ENCODE results near the gene FXN. TPM values are rescaled to one million over a fixed set of nuclear protein-coding genes. Genes with fewer than 3 reads are reported as not detected.

Gene FXN
- total RNA-seq, 1 experiment from 2014 or later = 24.1 TPM

DNA sequence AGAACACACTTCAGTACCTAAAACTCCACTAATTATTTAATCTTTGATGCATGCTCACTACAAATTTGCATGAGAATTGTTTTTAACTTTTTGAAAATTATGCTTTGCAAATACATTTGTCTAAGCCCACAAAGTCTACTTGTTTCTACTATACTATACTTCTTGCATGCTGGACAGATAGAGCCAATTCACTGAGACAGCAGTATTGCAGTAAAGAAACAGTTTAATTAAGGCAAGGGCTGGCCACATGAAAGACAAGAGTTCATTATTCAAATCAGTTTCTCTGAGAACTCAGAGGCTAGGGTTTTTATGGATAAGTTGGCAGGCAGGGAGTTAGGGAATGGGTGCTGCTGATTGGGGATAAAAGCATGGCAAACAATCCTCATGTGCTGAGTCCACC is 6.0 kb upstream of the FXN start:
- Histone ChIP-seq H3K9me3 (ENCODE audit: control insufficient read depth in 1 of 2, insufficient read depth in 1 of 2, low read depth in 1 of 2, low read length in 2 of 2) (peaks cover 0 to 4% of the 10 kb centered on the region in 2 experiments; a peak in 2 of 4 replicates), H3K9me2 (ENCODE audit: insufficient read depth) (no peaks in the 10 kb centered on the region), H3K9ac (ENCODE audit: low read length) (no peak overlapping the region), H3K4me2 (ENCODE audit: low read length) (no peak overlapping the region), H3K27ac (ENCODE audit: low read depth, low read length) (no peak overlapping the region), H4K20me1 (ENCODE audit: insufficient read depth) (no peaks in the 10 kb centered on the region), H3K27me3 (ENCODE audit: insufficient read depth, low read length) (no peaks in the 10 kb centered on the region), H2AFZ (ENCODE audit: low read depth, low read length, poor library complexity, severe bottlenecking) (no peak overlapping the region), H3K4me3 (replicated peaks in 1 of 2; ENCODE audit: low read depth in 1 of 2, low read length in 2 of 2) (no peak overlapping the region), H3K79me2 (ENCODE audit: insufficient read depth, low read length) (no peaks in the 10 kb centered on the region), H3K36me3 (ENCODE audit: control insufficient read depth in 1 of 2, insufficient read depth in 2 of 2, low read length in 2 of 2) (no peaks in the 10 kb centered on the region), H3K4me1 (ENCODE audit: control insufficient read depth in 1 of 2, insufficient read depth in 2 of 2, low read length in 2 of 2) (peaks cover 0 to 4% of the 10 kb centered on the region in 2 experiments; a peak in 1 of 4 replicates)
- intact Hi-C loops (cut with micrococcal nuclease) = no loop called here
- RAD21 ChIA-PET (ENCODE audit: low non-redundant PET in 1 of 2, low total read pairs in 2 of 2, uncharacterized antibody in 2 of 2, unreplicated experiment in 2 of 2) = no interaction called here
- ATAC-seq (no peak), DNase-seq (ENCODE audit: low read depth, low spot score) (no peak)
- CTCF ChIA-PET = no interaction called here
- POLR2A ChIA-PET = no interaction called here
- BruUV-seq (replicated peaks) = no TSS peak
- TF ChIP-seq, protein P1, sequence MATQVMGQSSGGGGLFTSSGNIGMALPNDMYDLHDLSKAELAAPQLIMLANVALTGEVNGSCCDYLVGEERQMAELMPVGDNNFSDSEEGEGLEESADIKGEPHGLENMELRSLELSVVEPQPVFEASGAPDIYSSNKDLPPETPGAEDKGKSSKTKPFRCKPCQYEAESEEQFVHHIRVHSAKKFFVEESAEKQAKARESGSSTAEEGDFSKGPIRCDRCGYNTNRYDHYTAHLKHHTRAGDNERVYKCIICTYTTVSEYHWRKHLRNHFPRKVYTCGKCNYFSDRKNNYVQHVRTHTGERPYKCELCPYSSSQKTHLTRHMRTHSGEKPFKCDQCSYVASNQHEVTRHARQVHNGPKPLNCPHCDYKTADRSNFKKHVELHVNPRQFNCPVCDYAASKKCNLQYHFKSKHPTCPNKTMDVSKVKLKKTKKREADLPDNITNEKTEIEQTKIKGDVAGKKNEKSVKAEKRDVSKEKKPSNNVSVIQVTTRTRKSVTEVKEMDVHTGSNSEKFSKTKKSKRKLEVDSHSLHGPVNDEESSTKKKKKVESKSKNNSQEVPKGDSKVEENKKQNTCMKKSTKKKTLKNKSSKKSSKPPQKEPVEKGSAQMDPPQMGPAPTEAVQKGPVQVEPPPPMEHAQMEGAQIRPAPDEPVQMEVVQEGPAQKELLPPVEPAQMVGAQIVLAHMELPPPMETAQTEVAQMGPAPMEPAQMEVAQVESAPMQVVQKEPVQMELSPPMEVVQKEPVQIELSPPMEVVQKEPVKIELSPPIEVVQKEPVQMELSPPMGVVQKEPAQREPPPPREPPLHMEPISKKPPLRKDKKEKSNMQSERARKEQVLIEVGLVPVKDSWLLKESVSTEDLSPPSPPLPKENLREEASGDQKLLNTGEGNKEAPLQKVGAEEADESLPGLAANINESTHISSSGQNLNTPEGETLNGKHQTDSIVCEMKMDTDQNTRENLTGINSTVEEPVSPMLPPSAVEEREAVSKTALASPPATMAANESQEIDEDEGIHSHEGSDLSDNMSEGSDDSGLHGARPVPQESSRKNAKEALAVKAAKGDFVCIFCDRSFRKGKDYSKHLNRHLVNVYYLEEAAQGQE (IDR thresholded peaks at IDR 0.05; ENCODE audit: low read depth) = no peak
- TF ChIP-seq CBX3 (IDR thresholded peaks at IDR 0.05; ENCODE audit: low read depth) = peak; percentile 32; the same call in 1 of the 2 replicates

DNA sequence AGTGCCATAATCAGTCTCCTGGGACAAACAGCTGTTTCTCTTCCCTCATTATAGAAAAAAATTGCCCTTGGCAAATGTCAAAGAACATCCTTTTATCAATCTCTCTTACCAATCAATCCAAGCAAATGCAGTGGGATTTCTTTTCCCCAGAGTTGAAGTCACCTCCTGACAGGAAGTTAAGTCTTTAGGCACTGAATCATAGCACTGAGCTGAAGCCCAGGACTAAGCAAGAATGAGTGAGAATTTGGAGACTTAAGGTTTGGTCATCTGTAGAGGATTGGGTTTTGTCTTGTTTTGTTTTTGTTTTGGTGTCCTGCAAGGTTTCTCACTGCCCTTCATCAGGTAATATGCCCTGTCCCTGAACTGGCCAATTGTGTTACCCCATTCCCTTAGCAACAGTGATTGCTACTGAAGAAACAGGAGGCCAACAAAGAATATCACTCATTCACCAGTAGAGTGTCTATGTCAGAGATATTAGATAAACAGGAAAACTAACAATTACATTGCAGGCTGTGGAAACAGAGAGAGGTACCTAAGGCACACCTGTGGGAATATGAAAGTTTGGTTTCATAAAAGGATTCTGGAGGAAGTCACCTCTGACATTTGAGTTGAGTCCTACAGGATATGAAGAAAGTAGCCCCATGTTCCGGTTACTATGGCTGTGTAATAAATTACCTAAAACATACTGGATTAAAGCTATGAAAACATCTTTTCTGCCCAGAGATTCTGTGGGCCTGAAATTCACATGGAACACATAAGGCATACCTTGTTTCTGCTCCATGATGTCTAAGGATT is 4.5 kb upstream of the FXN start:
- Histone ChIP-seq H3K4me3 (replicated peaks in 1 of 2; ENCODE audit: low read depth in 1 of 2, low read length in 2 of 2) (no peak overlapping the region), H3K9me2 (ENCODE audit: insufficient read depth) (no peaks in the 10 kb centered on the region), H3K27me3 (ENCODE audit: insufficient read depth, low read length) (no peaks in the 10 kb centered on the region), H2AFZ (ENCODE audit: low read depth, low read length, poor library complexity, severe bottlenecking) (no peak overlapping the region), H3K9ac (ENCODE audit: low read length) (no peak overlapping the region), H4K20me1 (ENCODE audit: insufficient read depth) (no peaks in the 10 kb centered on the region), H3K4me1 (ENCODE audit: control insufficient read depth in 1 of 2, insufficient read depth in 2 of 2, low read length in 2 of 2) (peaks cover 0 to 7% of the 10 kb centered on the region in 2 experiments; a peak in 1 of 4 replicates), H3K36me3 (ENCODE audit: control insufficient read depth in 1 of 2, insufficient read depth in 2 of 2, low read length in 2 of 2) (no peaks in the 10 kb centered on the region), H3K4me2 (ENCODE audit: low read length) (no peak overlapping the region), H3K27ac (ENCODE audit: low read depth, low read length) (no peak overlapping the region), H3K79me2 (ENCODE audit: insufficient read depth, low read length) (peaks cover 2% of the 10 kb centered on the region), H3K9me3 (ENCODE audit: control insufficient read depth in 1 of 2, insufficient read depth in 1 of 2, low read depth in 1 of 2, low read length in 2 of 2) (peaks cover 0 to 4% of the 10 kb centered on the region in 2 experiments; a peak in 2 of 4 replicates)
- ATAC-seq (no peak), DNase-seq (ENCODE audit: low read depth, low spot score) (no peak)
- intact Hi-C loops (cut with micrococcal nuclease) = loop anchor here (10.0 kb wide), 2 partner anchors 94 to 294 kb away; partner anchors contain the start of gene ENTREP1
- BruUV-seq (replicated peaks) = no TSS peak
- CTCF ChIA-PET = no interaction called here
- POLR2A ChIA-PET = no interaction called here
- RAD21 ChIA-PET (ENCODE audit: low non-redundant PET in 1 of 2, low total read pairs in 2 of 2, uncharacterized antibody in 2 of 2, unreplicated experiment in 2 of 2) = no interaction called here
- TF ChIP-seq YY1 (IDR thresholded peaks at IDR 0.05; ENCODE audit: extremely low read depth, insufficient replicate concordance, low read depth, low read length) (no peak), EZH2phosphoT487 (IDR thresholded peaks at IDR 0.05; ENCODE audit: borderline replicate concordance) (no peak), CBX3 (IDR thresholded peaks at IDR 0.05; ENCODE audit: low read depth) (no peak), EGR1 (IDR thresholded peaks at IDR 0.05; ENCODE audit: low read depth) (no peak), RAD21 (IDR thresholded peaks at IDR 0.05; ENCODE audit: low read depth) (no peak)
- TF ChIP-seq, protein P2, sequence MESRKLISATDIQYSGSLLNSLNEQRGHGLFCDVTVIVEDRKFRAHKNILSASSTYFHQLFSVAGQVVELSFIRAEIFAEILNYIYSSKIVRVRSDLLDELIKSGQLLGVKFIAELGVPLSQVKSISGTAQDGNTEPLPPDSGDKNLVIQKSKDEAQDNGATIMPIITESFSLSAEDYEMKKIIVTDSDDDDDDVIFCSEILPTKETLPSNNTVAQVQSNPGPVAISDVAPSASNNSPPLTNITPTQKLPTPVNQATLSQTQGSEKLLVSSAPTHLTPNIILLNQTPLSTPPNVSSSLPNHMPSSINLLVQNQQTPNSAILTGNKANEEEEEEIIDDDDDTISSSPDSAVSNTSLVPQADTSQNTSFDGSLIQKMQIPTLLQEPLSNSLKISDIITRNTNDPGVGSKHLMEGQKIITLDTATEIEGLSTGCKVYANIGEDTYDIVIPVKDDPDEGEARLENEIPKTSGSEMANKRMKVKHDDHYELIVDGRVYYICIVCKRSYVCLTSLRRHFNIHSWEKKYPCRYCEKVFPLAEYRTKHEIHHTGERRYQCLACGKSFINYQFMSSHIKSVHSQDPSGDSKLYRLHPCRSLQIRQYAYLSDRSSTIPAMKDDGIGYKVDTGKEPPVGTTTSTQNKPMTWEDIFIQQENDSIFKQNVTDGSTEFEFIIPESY (IDR thresholded peaks at IDR 0.05; ENCODE audit: extremely low read depth, insufficient replicate concordance, low read length) = no peak
- TF ChIP-seq, protein P1 (IDR thresholded peaks at IDR 0.05; ENCODE audit: low read depth) = no peak

Measured in HCT116 (cell line).